Stimulated activated CD4-positive, alpha-beta T cell treated with anti-CD3 and anti-CD28 coated beads, Interleukin-15, amount 100 ng/mL, for 24 hours (primary cell): ENCODE data around the gene FOXP1.

Experiments
- DNase-seq: peaks from one replicate; pipeline ENCODE4 v3.0.0-alpha.2; 2020

The FOXP1 gene

DNA sequence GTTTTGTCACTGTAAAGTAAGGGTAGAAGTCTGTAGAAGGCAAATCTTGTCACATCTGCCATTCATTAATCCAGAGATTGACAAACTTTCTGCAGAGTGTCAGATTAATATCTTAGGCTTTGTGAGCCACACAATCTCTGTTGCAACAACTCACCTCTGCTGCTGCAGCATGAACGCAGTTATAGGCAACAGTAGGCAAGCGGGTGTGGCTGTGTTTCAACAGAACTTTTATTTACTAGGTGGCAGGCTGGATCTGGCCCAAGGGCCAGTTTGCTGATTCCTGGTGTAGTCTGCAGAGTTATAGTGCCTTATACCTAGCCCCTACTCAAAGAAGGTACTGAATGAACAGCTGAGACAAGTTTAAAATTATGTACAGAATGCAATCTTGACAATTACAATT lies 396.7 kb downstream of the FOXP1 start:
- no peak for DNase-seq

DNA sequence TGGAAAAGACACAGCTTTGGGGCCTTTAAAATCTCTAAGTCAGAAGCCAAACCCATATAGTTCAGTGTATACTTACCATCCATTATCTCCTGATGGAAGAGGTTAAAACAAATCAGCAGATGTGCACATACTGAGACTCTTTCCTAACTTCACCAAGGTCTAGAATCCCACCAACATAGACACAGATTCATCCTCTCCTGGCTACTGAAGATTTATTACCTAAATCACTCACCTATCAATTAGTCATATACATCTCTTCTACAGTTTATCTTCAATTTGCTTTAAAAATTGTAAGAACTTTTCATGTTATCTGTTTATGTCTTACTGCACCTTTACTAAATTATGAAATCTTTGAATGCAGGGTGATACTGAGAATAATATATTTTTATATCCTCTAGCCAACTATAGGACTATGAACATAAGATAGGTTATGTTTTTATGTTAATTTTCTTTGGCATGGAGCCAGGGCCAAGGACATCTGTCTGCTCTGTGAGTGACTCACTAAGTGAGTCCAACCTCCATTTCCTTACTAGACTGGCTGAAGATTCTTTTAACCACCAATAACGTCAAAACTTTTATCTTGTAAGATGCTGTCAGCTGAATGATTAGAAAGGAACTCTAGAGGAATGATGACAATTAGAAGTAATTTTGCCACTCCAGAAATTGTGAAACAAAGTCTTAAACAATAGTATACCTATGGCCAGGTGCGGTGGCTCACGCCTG lies 397.6 kb downstream of the FOXP1 start:
- peak; percentile 38 for DNase-seq

DNA sequence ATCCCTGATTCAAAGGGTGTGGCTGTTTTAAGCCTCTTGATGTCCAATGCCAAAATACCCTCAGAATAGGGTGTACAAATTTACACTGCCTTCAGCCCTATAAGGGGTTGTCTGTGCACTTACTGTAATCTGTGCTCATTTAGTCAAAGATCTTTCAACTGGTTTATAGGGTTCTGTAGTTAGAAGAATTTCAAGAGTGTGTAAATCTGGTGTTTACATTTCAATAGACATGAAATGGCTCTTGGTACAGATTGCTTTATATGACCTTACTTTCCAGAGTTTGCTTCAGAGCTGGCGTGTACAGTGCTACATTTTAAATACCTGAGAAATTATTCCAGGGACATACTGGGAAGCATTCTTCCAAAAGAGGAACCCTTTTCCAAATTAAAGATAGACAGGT lies 399.3 kb downstream of the FOXP1 start:
- DNase-seq = no peak

DNA sequence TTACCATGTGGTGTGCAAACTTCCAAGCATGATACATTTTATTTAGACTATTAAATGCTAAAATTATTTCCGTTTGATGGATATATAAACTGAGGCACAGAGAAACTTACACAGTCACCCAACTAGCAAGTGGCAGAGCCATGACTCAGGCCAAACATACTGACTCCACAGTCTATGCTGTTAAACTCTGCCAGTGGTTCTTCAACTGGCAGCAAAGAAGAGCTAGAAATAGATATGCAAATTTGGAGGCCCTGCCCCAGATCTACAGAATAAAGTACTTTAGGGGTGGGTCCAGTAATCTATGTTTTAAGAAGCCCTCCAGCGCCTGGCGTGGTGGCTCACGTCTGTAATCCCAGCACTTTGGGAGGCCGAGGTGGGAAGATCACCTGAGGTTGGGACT lies 400.0 kb downstream of the FOXP1 start:
- DNase-seq = no peak

- DNase-seq = no peak
Observed at GRCh38 chr3:71180524-71180923, 403.0 kb downstream of the FOXP1 start.

- DNase-seq = no peak
Observed at GRCh38 chr3:71177375-71177774, 406.2 kb downstream of the FOXP1 start.

GRCh38 chr3:71176366-71176765 lies 407.2 kb downstream of the FOXP1 start:
- no peak for DNase-seq

DNA sequence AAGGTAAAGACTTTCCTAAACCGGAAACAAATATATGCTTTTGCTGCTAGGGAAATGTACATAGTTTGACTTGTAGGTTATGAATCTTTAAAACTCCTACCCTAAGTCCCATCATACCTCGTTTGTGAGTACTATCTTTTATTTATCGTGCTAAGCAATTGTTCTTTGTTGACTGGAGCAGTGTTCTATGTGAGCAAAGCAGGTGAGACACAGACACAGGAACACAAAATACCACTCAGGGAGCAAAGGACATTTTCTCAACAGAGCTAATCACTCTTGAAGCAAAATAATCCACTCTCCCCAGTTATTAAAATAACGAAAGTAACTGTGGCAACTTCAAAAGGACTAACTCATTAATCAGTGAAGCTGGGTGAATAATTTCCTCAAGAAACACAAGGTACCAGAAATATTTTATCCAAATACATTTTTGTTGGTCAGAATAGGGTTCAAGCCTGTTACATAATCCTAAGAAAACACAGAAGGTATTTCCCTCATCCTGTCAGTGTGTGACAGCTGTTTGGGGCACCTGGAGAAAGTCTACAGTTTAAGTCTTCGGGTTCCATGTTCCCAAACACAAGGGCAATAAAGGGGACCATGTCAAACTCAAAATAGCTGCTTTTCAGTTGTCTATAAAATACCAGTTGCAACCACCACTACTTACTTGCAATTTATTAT lies 407.7 kb downstream of the FOXP1 start:
- DNase-seq = no peak

- DNase-seq = no peak
Observed at GRCh38 chr3:71172951-71173350, 410.6 kb downstream of the FOXP1 start.

GRCh38 chr3:71172189-71172588 lies 411.3 kb downstream of the FOXP1 start:
- DNase-seq = no peak

DNA sequence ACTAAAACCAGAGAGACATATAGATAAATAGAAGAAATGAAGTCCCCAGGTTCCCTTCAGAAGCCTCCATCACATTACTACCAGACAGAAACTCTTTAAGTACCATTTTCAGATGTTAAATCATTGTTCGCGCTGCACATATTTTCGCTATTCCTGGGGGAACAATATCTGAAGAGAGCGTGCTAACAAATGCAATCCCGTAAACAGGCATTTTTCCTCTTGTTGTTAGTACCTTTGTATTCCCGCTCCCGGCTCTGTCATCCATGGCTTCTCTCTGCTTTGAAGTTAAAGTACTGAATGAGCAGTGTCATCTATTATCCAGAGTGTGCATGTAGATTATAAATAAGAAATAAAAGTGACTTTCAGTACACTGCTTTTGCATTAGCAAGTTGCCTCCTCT lies 412.3 kb downstream of the FOXP1 start:
- no peak for DNase-seq

DNA sequence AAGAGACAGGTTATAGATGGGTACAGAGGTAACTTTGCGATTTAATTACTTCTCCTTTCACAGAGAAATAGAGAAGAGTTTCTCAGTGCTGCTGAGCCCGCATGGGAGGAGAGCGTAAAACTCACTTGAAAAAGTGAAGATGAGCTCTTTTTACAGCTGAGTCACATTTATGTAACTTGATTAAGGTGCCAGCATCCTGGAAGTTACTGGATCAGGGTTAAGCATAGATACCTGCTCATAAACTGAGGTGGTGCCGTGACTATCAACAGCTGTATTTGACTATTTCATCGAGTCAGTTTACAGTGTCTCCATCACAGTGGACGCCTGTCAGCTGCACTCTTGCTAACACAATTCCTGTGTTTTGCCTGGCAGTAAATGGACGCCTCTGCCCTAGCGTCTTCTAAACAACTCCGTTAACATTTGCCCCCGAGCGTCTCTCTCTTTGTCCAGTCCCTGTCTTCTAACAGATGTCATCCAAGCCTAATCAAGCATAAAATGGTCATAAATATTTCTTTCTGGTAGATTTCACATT lies 414.6 kb downstream of the FOXP1 start:
- DNase-seq = no peak

DNA sequence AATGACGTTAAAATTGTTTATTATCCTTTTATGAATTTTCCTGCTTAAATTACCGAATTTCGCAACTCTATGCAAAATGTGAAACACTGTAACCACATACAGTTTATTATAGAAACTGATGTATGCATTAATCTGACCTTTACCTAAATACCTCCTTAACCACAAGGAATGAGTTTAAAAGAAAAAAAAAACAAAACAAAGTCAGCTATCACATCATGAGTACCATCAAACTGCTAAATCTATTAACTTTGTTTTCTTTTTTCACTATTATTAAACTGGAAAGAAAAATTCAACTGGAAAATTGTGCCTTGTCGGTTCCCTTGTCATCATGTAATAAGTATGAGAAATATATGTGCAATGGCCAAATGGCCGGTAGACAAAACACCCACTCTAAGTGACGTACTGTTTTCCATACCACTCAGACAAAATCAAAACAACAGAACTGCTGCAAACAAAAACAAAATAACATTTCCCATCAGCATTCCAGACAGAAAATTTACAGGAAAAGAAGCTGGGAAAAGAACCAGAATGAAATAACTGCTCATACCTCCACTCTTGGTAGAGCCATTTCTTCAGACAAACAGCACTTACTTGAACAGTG lies 415.3 kb downstream of the FOXP1 start:
- no peak for DNase-seq

DNA sequence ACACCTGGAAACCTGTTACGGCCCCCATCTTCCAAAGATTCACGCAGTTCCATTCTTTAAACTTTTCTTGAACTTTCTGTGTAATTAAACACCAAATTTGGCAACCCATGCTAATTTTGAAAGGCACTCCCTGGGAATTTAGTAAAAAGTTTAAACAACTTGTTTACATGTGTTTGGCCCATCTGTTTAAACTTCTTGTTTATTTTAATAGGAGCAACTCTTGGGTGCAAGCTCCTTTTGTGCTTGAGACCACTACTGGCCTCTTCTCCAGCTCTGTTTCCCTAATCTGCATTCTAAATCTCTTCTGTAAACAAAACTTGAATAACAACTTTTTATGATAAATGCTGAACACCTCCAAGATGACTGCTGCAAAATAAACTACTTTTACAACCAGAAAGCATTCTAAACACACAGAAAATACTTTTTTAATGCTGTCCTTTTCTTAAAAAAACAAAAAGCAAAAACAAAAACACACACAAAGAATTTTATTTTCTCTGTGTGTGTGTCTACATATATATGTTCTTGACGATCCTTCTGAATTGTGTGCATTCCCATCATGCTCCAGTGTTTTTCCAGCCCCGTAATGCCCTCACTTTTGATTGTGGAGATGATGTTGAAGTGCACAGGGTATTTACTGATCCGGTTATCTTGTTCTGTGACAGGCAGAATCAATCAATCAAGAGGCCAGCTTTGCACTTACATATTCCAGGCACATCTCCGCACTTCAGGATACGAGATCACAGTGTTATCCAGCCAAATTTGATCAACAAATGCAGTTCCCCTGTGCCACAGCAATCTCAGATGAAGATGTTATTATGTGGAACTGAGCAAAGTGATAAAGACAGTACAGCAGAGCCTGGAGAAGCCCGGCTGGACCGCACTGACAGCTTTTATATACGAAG lies 416.9 kb downstream of the FOXP1 start:
- no peak for DNase-seq

DNA sequence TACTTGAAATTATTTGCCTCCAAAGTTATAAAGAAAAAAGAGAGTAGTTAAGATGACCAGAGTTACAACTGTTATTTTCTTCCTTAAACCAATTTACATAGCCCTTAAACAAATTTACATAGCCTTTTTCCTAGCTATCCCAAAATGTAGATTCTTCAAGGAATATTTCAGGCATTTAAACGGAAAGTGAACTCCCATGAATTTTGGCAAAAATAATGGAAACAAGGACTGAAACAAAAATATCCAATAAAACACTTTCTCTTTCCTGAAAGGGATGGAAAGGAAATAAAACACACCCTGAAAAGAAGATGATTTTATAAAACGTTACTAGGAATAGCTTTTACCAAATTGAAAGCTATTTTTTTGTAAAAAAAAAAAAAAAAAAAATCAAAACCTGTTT lies 418.6 kb downstream of the FOXP1 start:
- no peak for DNase-seq

DNA sequence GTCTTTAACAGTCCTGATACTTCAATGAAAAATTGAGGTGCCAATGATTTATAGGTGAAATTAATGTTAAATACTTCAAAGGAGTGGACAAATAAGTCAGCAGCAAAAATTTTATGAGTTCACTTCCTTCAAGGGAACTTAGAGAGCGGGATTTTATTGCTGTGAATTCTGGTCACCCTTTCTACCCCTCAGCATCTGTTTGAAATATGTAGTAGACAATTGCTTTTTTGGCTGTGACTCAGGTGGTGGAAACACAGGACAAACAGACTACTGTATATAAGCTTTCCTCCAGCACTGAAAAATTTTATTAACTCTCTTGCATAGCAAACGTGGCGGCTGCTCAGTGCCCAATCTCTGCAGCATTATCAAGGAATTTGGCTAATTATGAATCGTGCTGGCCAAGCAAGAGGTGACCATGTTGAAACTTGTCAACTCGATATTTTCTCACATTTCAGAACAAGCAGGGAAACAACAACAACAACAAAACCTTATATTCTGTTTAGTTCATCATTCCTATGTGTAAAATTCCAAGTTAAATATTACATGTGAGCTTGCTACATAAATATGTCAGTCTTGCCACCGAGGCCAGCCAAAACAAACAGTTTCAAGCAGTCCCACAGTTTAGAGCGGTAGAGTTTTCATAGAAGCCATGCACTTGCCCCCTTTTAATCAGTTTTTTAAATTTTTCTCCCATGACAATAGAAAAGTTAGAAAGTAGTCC lies 420.2 kb downstream of the FOXP1 start:
- no peak for DNase-seq

DNA sequence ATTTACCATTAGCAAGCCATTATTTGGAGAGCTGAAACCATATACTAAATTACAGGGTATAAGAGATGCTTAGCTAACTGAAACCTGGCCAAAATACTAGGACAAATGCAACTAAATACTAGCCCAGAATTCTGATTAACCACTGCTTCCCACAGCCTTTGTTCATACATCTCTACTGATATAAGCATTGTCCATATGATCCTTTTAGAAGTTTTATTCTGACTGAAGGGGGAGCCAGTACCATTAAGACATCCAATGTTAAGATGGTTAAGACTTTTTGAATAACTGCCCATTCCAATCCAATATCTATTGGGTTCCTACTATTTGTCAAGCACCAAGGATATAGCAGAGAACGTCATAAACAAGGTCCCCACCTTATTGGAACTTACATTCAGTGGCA lies 421.3 kb downstream of the FOXP1 start:
- DNase-seq = no peak

DNA sequence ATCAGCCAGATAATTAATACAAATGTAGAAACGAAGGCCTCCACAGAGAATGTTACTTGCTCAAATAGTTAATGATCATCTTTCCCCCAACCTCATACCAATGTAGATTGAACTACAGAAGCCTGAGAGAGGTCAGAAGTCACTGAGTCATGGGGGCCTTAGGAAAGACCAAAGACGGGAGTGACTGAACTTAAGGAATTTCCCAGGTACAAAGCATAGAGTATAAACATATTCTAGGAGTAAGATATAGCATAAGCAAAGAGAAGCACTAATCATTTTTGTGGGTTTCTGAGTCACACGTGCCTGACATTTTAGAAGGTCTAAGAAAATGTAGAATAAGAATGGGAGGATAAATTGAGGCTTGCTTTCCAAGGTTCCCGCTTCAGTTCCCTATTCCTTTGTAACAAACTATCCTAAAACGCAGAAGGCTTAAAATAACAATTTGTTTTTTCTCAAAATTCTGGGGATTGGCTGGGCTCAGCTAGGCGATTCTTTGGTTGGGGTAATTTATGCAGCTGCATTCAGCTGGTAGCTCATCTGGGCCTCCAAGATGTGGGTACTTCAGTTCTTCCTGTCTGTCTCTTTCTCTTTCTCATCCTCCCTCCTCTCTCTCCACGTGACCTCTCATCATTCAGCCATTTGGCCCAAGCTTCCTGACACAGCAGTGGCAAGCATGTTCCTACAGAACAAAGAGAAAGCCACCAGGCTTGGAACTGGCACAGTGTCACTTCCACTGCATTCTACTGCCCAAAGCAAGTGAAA lies 422.6 kb downstream of the FOXP1 start:
- DNase-seq = peak; percentile 24

- no peak for DNase-seq
Observed at GRCh38 chr3:71156062-71156665, 427.4 kb downstream of the FOXP1 start.

DNA sequence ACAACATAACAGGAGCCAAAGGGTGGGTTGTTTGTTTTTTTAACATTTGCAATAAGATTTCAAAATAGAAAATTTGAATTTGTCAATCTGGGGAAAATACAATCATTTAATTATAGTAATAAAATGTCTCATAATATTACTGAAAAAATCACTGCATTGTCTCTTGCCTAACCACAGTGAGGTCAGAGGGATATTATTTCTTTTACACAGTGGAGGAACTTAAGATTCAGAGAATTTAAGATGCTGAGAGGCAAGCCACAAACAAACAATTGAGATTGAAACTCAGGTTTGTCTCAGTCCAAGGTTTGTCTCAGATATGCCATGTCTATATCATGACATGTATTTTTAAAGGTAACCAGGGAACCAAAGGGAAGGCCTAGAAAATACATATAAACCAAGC lies 428.7 kb downstream of the FOXP1 start:
- DNase-seq = no peak

- DNase-seq = no peak
Observed at GRCh38 chr3:71153713-71154112, 429.8 kb downstream of the FOXP1 start.
